ENCODE data around the gene C3orf52.
"Not testable (repeated sequence)": the region's sequence is repeated elsewhere in the genome, so short reads cannot be mapped to it uniquely, and the experiment has no call there.

C3orf52 gene

GRCh38 chr3:112086076-112086854, at the start of gene C3orf52:
Gene C3orf52, plus strand, starts transcription at chr3:112086389. Its CDS starts 19 bp downstream, at chr3:112086408.
- peak; percentile 53 for DNase-seq

GRCh38 chr3:112037194-112037593, 49.0 kb upstream of the C3orf52 start:
- not testable (repeated sequence) for DNase-seq

GRCh38 chr3:112038863-112039262, 47.3 kb upstream of the C3orf52 start:
- no peak for DNase-seq

GRCh38 chr3:112041321-112041720, 44.9 kb upstream of the C3orf52 start:
- DNase-seq: no peak

GRCh38 chr3:112042842-112043280, 43.3 kb upstream of the C3orf52 start:
- no peak for DNase-seq

GRCh38 chr3:112043621-112044201, 42.5 kb upstream of the C3orf52 start:
- DNase-seq: peak; percentile 18

- DNase-seq: no peak
These were observed 39.6 kb upstream of the C3orf52 start for GRCh38 chr3:112046599-112046998.

- no peak for DNase-seq
These were observed 38.9 kb upstream of the C3orf52 start for GRCh38 chr3:112047264-112047663.

GRCh38 chr3:112048911-112049310, 37.3 kb upstream of the C3orf52 start:
- no peak for DNase-seq

GRCh38 chr3:112053229-112053628, 33.0 kb upstream of the C3orf52 start:
- DNase-seq: no peak

- peak; percentile 5 for DNase-seq
These were observed 29.7 kb upstream of the C3orf52 start for GRCh38 chr3:112056451-112056929.

GRCh38 chr3:112059497-112059896, 26.7 kb upstream of the C3orf52 start:
- no peak for DNase-seq

- no peak for DNase-seq
These were observed 25.0 kb upstream of the C3orf52 start for GRCh38 chr3:112061152-112061551.

- peak; percentile 55 for DNase-seq
These were observed 13.7 kb upstream of the C3orf52 start for GRCh38 chr3:112072387-112073060.

GRCh38 chr3:112074006-112074405, 12.2 kb upstream of the C3orf52 start:
- no peak for DNase-seq

- DNase-seq: no peak
These were observed 11.3 kb upstream of the C3orf52 start for GRCh38 chr3:112074616-112075497.

GRCh38 chr3:112078125-112079083, 7.8 kb upstream of the C3orf52 start:
- DNase-seq: no peak

- DNase-seq: no peak
These were observed 3.0 kb upstream of the C3orf52 start for GRCh38 chr3:112083239-112083638.

GRCh38 chr3:112084980-112085705, 1.0 kb upstream of the C3orf52 start:
- DNase-seq: no peak

GRCh38 chr3:112085735-112086075, 484 bp upstream of the C3orf52 start:
- no peak for DNase-seq

Data from stimulated activated CD4-positive, alpha-beta T cell treated with anti-CD3 and anti-CD28 coated beads, Interleukin-4, amount 100 ng/mL, for 1 hour (primary cell).